ENCODE data around the gene NAGLU. TPM values are rescaled to one million over a fixed set of nuclear protein-coding genes. Genes with fewer than 3 reads are reported as not detected.

NAGLU gene
- total and polyA plus RNA-seq, 2 of the 13 experiments (the other 11 are each of a cell fraction or from before 2014, with no cell fraction given): 28.2 to 40.1 TPM

GRCh38 chr17:42530952-42531454 is 5.0 kb upstream of the NAGLU start (continued):
- TF ChIP-seq ZBTB33 (CRISPR knock-in tag; IDR thresholded peaks at IDR 0.05): 0 out of 2 replicates have a peak, but pooled peaks have one; percentile 25
- TF ChIP-seq NAIF1 (CRISPR knock-in tag; IDR thresholded peaks at IDR 0.05; ENCODE audit: borderline replicate concordance): peak; percentile 6; the same call in 1 of the 2 replicates
- peak; percentile 95 for TF ChIP-seq HNF4A (CRISPR knock-in tag; IDR thresholded peaks at IDR 0.05)
- peak; percentile 79 for TF ChIP-seq FOSL2 (CRISPR knock-in tag; IDR thresholded peaks at IDR 0.05)
- no peak for TF ChIP-seq ZNF724P (CRISPR knock-in tag; IDR thresholded peaks at IDR 0.05; ENCODE audit: borderline replicate concordance)
- no peak for TF ChIP-seq ZNF296 (CRISPR knock-in tag; conservative IDR thresholded peaks at IDR 0.05)
- TF ChIP-seq IRF9 (CRISPR knock-in tag; IDR thresholded peaks at IDR 0.05; ENCODE audit: borderline replicate concordance): no peak; the same call in 1 of the 2 replicates
- no peak for TF ChIP-seq ZNF672 (CRISPR knock-in tag; IDR thresholded peaks at IDR 0.05)
- no peak for TF ChIP-seq CBX1 (IDR thresholded peaks at IDR 0.05; ENCODE audit: low read depth)
- peak; percentile 87 for TF ChIP-seq MYC (CRISPR knock-in tag; IDR thresholded peaks at IDR 0.05; ENCODE audit: borderline replicate concordance)
- TF ChIP-seq HBP1 (CRISPR knock-in tag; IDR thresholded peaks at IDR 0.05; ENCODE audit: low read depth): no peak
- no peak for TF ChIP-seq KAT2B (IDR thresholded peaks at IDR 0.05; ENCODE audit: borderline replicate concordance, low read depth, low read length)
- TF ChIP-seq ZMYM3 (CRISPR knock-in tag; IDR thresholded peaks at IDR 0.05): peak; percentile 93
- TF ChIP-seq ZBTB21 (CRISPR knock-in tag; IDR thresholded peaks at IDR 0.05): no peak
- no peak for TF ChIP-seq ZFYVE20 (CRISPR knock-in tag; IDR thresholded peaks at IDR 0.05; ENCODE audit: borderline replicate concordance, low read depth)
- TF ChIP-seq ZSCAN25 (CRISPR knock-in tag; IDR thresholded peaks at IDR 0.05): peak; percentile 75
- TF ChIP-seq ZNF263 (CRISPR knock-in tag; IDR thresholded peaks at IDR 0.05): peak; percentile 73; the same call in 1 of the 2 replicates
- no peak for TF ChIP-seq NPAS2 (CRISPR knock-in tag; IDR thresholded peaks at IDR 0.05; ENCODE audit: borderline replicate concordance)
- peak; percentile 64 for TF ChIP-seq ZBTB38 (CRISPR knock-in tag; IDR thresholded peaks at IDR 0.05)
- peak; percentile 98 for TF ChIP-seq FOXA3 (CRISPR knock-in tag; IDR thresholded peaks at IDR 0.05)
- TF ChIP-seq ATAD3A (CRISPR knock-in tag; IDR thresholded peaks at IDR 0.05): no peak
- no peak for TF ChIP-seq ZXDC (CRISPR knock-in tag; IDR thresholded peaks at IDR 0.05)
- TF ChIP-seq ZFY (CRISPR knock-in tag; IDR thresholded peaks at IDR 0.05): peak; percentile 46
- TF ChIP-seq CEBPG (CRISPR knock-in tag; IDR thresholded peaks at IDR 0.05): peak; percentile 81
- TF ChIP-seq RORA (CRISPR knock-in tag; IDR thresholded peaks at IDR 0.05): no peak

Measured in HepG2 (cell line).